GM18909 (cell line): ENCODE measurements around the gene IQSEC1.

ENCODE experiments used
- ATAC-seq: cut with Tn5 transposase; IDR thresholded peaks from one replicate; pipeline ENCODE4 v1.9.1; 2021; ENCODE audit warnings: mild to moderate bottlenecking; ENCODE audit not compliant: unreplicated experiment, poor library complexity

Gene IQSEC1

GRCh38 chr3:12946649-12947316, 126.4 kb downstream of the IQSEC1 start:
- no peak for ATAC-seq

GRCh38 chr3:12946251-12946648, 127.0 kb downstream of the IQSEC1 start:
- no peak for ATAC-seq

GRCh38 chr3:12944849-12945248, 128.4 kb downstream of the IQSEC1 start:
- ATAC-seq = no peak

GRCh38 chr3:12944413-12944812, 128.8 kb downstream of the IQSEC1 start:
- ATAC-seq = no peak

GRCh38 chr3:12943124-12944021, 129.9 kb downstream of the IQSEC1 start:
- no peak for ATAC-seq

- no peak for ATAC-seq
Observed at GRCh38 chr3:12941495-12942023, 131.7 kb downstream of the IQSEC1 start.

- ATAC-seq = no peak
Observed at GRCh38 chr3:12940854-12941253, 132.4 kb downstream of the IQSEC1 start.

- ATAC-seq = no peak
Observed at GRCh38 chr3:12939137-12939536, 134.1 kb downstream of the IQSEC1 start.

GRCh38 chr3:12938258-12938711, 134.9 kb downstream of the IQSEC1 start:
- no peak for ATAC-seq

- ATAC-seq = no peak
Observed at GRCh38 chr3:12935861-12936830, 137.1 kb downstream of the IQSEC1 start.

GRCh38 chr3:12935023-12935860, 138.0 kb downstream of the IQSEC1 start:
- ATAC-seq = no peak

- ATAC-seq = no peak
Observed at GRCh38 chr3:12934431-12934830, 138.8 kb downstream of the IQSEC1 start.

GRCh38 chr3:12933901-12934300, 139.3 kb downstream of the IQSEC1 start:
- no peak for ATAC-seq

GRCh38 chr3:12932754-12933153, 140.5 kb downstream of the IQSEC1 start:
- ATAC-seq = no peak

GRCh38 chr3:12932347-12932746, 140.9 kb downstream of the IQSEC1 start:
- no peak for ATAC-seq

- no peak for ATAC-seq
Observed at GRCh38 chr3:12931273-12931905, 141.8 kb downstream of the IQSEC1 start.

GRCh38 chr3:12929801-12930200, 143.4 kb downstream of the IQSEC1 start:
- ATAC-seq = no peak

GRCh38 chr3:12926660-12927059, 146.6 kb downstream of the IQSEC1 start:
- ATAC-seq = no peak

GRCh38 chr3:12925648-12926047, 147.6 kb downstream of the IQSEC1 start:
- no peak for ATAC-seq
